HEK293 (cell line): ENCODE results near the gene HS3ST6.

Experiments used
- CTCF ChIA-PET: fragments of 350-600 bp; formaldehyde crosslinking; extraction: SDS; loops from one replicate; lab custom pipeline; 2021; ENCODE audit warnings: antibody characterized with exemption; lab: Yijun Ruan, JAX
- POLR2A ChIA-PET: fragments of 300-600 bp; formaldehyde crosslinking; extraction: SDS; loops from one replicate; lab custom pipeline; 2020; ENCODE audit warnings: antibody characterized with exemption, inconsistent platforms; lab: Yijun Ruan, JAX
- H3K27ac ChIP-seq: fragments of 200-500 bp; sonication (Bioruptor generic); 2 replicates; pipeline ENCODE4 v1.5.1; 2014; ENCODE audit warnings: low read depth, low read length, control low read depth, inconsistent platforms; ENCODE audit errors: extremely low read depth
- H3K36me3 ChIP-seq, 2 experiments: fragments of 200-500 bp in 1 of 2; sonication (Bioruptor generic) in 1 of 2; 1 replicate in 1 of 2; 2 replicates in 1 of 2; pipeline ENCODE4 v1.5.1; 2014 to 2017; ENCODE audit warnings: inconsistent platforms in 2 of 2, low read length in 2 of 2; ENCODE audit not compliant: control insufficient read depth in 2 of 2, insufficient read depth in 1 of 2
- H3K4me1 ChIP-seq: fragments of 200-500 bp; sonication (Bioruptor generic); 2 replicates; pipeline ENCODE4 v1.5.1; 2014; ENCODE audit warnings: mild to moderate bottlenecking, low read length, inconsistent platforms; ENCODE audit not compliant: control insufficient read depth, insufficient read depth
- H3K4me3 ChIP-seq: 2 replicates; pipeline ENCODE4 v1.5.1; 2011; ENCODE audit warnings: low read depth, mild to moderate bottlenecking, control low read depth, low read length, moderate library complexity
- H3K9me3 ChIP-seq: fragments of 200-500 bp; sonication (Bioruptor generic); 2 replicates; pipeline ENCODE4 v1.5.1; 2014; ENCODE audit warnings: low read depth, low read length, inconsistent platforms; ENCODE audit not compliant: control insufficient read depth, insufficient read depth
- BCL11B ChIP-seq: fragments of 450-650 bp; formaldehyde crosslinking; IDR thresholded peaks from 2 replicates; pipeline ENCODE4 v1.5.1; 2016; ENCODE audit warnings: low read depth, missing biosample characterization, missing genetic modification characterization
- OSR2 ChIP-seq: fragments of 450-650 bp; formaldehyde crosslinking; IDR thresholded peaks from 2 replicates; pipeline ENCODE4 v1.5.1; 2016; ENCODE audit warnings: missing biosample characterization, missing genetic modification characterization
- PATZ1 ChIP-seq: fragments of 450-650 bp; formaldehyde crosslinking; IDR thresholded peaks from 2 replicates; pipeline ENCODE4 v1.5.1; 2016; ENCODE audit warnings: missing biosample characterization, missing genetic modification characterization
- SP3 ChIP-seq: fragments of 450-650 bp; formaldehyde crosslinking; IDR thresholded peaks from 2 replicates; pipeline ENCODE4 v1.5.1; 2016; ENCODE audit warnings: missing biosample characterization, missing genetic modification characterization
- SP7 ChIP-seq: fragments of 450-650 bp; formaldehyde crosslinking; IDR thresholded peaks from 2 replicates; pipeline ENCODE4 v1.5.1; 2016; ENCODE audit warnings: missing biosample characterization, missing genetic modification characterization
- ZBTB17 ChIP-seq: fragments of 450-650 bp; formaldehyde crosslinking; IDR thresholded peaks from 2 replicates; pipeline ENCODE4 v1.5.1; 2016; ENCODE audit warnings: missing biosample characterization, missing genetic modification characterization
- ZFHX2 ChIP-seq: fragments of 450-650 bp; formaldehyde crosslinking; conservative IDR thresholded peaks from 2 replicates; pipeline ENCODE4 v1.5.1; 2016; ENCODE audit warnings: missing biosample characterization, missing genetic modification characterization
- ZNF184 ChIP-seq: fragments of 450-650 bp; IDR thresholded peaks from 2 replicates; pipeline ENCODE4 v1.5.1; 2018; ENCODE audit warnings: missing biosample characterization, mild to moderate bottlenecking, missing genetic modification characterization
- ZNF24 ChIP-seq: fragments of 450-650 bp; formaldehyde crosslinking; IDR thresholded peaks from 2 replicates; pipeline ENCODE4 v1.5.1; 2016; ENCODE audit warnings: missing biosample characterization, missing genetic modification characterization
- ZNF274 ChIP-seq, 2 experiments: fragments of 200-500 bp in 1 of 2; fragments of 450-650 bp in 1 of 2; sonication (Bioruptor generic) in 1 of 2; formaldehyde crosslinking in 1 of 2; IDR thresholded peaks; 2 replicates each; pipeline versions ENCODE4 v1.5.1 to v1.6.1; 2014 to 2016; ENCODE audit warnings: borderline replicate concordance in 1 of 2, inconsistent platforms in 1 of 2, low read length in 1 of 2, missing biosample characterization in 1 of 2, missing genetic modification characterization in 1 of 2
- ZNF37A ChIP-seq: fragments of 450-650 bp; IDR thresholded peaks from 2 replicates; pipeline ENCODE4 v1.5.1; 2018; ENCODE audit warnings: missing biosample characterization, missing genetic modification characterization
- ZNF629 ChIP-seq: fragments of 450-650 bp; formaldehyde crosslinking; IDR thresholded peaks from 2 replicates; pipeline ENCODE4 v1.5.1; 2017; ENCODE audit warnings: missing biosample characterization, missing genetic modification characterization
- ZNF639 ChIP-seq: fragments of 450-650 bp; formaldehyde crosslinking; IDR thresholded peaks from 2 replicates; pipeline ENCODE4 v1.5.1; 2016; ENCODE audit warnings: missing biosample characterization, missing genetic modification characterization
- ZNF660 ChIP-seq: fragments of 450-650 bp; IDR thresholded peaks from 2 replicates; pipeline ENCODE4 v1.5.1; 2018; ENCODE audit warnings: missing biosample characterization, mild to moderate bottlenecking, missing genetic modification characterization
- ZNF776 ChIP-seq: fragments of 450-650 bp; formaldehyde crosslinking; IDR thresholded peaks from 2 replicates; pipeline ENCODE4 v1.5.0; 2017; ENCODE audit warnings: missing biosample characterization, missing genetic modification characterization, borderline replicate concordance
- ZSCAN23 ChIP-seq: fragments of 450-650 bp; formaldehyde crosslinking; IDR thresholded peaks from 2 replicates; pipeline ENCODE4 v1.5.1; 2016; ENCODE audit warnings: missing biosample characterization, missing genetic modification characterization
- TF ChIP-seq, protein P1 (sequence below): fragments of 450-650 bp; formaldehyde crosslinking; IDR thresholded peaks from 2 replicates; pipeline ENCODE4 v1.5.1; 2016; ENCODE audit warnings: missing biosample characterization, missing genetic modification characterization
- TF ChIP-seq, protein P2 (sequence below): fragments of 450-650 bp; formaldehyde crosslinking; IDR thresholded peaks from 2 replicates; pipeline ENCODE4 v1.5.1; 2016; ENCODE audit warnings: missing biosample characterization, missing genetic modification characterization

The HS3ST6 gene

DNA sequence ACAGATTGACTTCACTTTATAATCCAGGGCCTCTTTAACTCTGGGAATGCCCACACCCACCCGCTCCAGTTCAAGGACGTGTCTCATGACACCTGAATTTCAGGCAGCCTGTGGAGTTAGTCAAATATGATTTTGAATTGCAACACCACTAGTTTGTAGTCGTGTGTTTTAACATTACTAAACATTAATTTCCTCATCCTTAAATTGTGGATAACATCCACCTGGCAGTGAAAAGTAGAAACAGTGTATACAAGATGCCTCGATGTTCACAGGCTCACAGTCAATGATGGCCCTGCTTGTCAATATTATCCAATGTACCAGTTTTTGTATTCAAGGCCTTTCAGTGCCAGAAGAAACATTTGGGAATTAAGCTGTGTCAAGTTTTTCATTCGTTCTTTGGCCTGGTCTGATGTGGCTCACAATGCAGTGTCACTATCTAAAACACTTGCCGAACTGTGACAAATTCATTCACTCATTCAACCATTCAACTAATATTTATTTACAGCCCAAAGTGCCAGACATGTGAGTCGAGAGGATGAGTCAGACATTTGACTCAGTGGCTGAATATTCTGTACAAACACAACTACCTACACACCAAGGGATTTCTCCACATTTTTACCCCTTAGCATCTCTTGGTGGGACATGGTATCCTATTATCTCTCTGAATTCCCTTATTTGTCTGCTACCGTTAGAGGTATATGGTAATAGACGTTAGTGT, 47.7 kb downstream of the HS3ST6 start:
- no peaks in the 10 kb centered on the region for H3K4me1 ChIP-seq
- ChIA-PET CTCF (interaction anchor here (0.6 to 3.3 kb wide), 2 partner anchors 53 to 558 kb away, joined by 3 to 11 read pairs; no protein-coding TSS in a partner anchor), POLR2A (interaction anchor here (0.7 to 1.0 kb wide), 2 partner anchors 285 to 546 kb away, joined by 3 to 5 read pairs; partner anchors contain the start of gene TRAF7)
- H3K36me3 ChIP-seq = no peaks in the 10 kb centered on the region
- H3K9me3 ChIP-seq = no peaks in the 10 kb centered on the region
- no peak overlapping the region for H3K27ac ChIP-seq
- H3K4me3 ChIP-seq = no peak overlapping the region
- TF ChIP-seq OSR2 = peak; percentile 42
- no peak for TF ChIP-seq ZNF274 (IDR thresholded peaks at IDR 0.05; ENCODE audit: low read length)
- no peak for TF ChIP-seq ZNF274 (tag by site-specific recombination; IDR thresholded peaks at IDR 0.05; ENCODE audit: borderline replicate concordance)
- TF ChIP-seq ZNF184 (tag by site-specific recombination) = peak; percentile 48; the same call in 1 of the 2 replicates
- TF ChIP-seq ZNF660 (tag by site-specific recombination) = peak; percentile 96
- peak; percentile 89 for TF ChIP-seq ZNF24 (tag by site-specific recombination)
- 0 out of 2 replicates have a peak, but pooled peaks have one; percentile 22 for TF ChIP-seq SP7 (tag by site-specific recombination)
- no peak for TF ChIP-seq PATZ1
- 0 out of 2 replicates have a peak, but pooled peaks have one; percentile 3 for TF ChIP-seq ZFHX2
- TF ChIP-seq ZNF639 = 0 out of 2 replicates have a peak, but pooled peaks have one; percentile 25
- no peak for TF ChIP-seq ZNF776 (tag by site-specific recombination)
- peak; percentile 31 for TF ChIP-seq ZBTB17 (tag by site-specific recombination)
- TF ChIP-seq ZNF37A (tag by site-specific recombination) = no peak
- TF ChIP-seq BCL11B (tag by site-specific recombination) = no peak
- no peak for TF ChIP-seq SP3 (tag by site-specific recombination)
- TF ChIP-seq, protein P1, sequence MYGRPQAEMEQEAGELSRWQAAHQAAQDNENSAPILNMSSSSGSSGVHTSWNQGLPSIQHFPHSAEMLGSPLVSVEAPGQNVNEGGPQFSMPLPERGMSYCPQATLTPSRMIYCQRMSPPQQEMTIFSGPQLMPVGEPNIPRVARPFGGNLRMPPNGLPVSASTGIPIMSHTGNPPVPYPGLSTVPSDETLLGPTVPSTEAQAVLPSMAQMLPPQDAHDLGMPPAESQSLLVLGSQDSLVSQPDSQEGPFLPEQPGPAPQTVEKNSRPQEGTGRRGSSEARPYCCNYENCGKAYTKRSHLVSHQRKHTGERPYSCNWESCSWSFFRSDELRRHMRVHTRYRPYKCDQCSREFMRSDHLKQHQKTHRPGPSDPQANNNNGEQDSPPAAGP (tag by site-specific recombination) = peak; percentile 61; the same call in 1 of the 2 replicates
- TF ChIP-seq ZSCAN23 (tag by site-specific recombination) = no peak
- peak; percentile 50 for TF ChIP-seq ZNF629 (tag by site-specific recombination)
- TF ChIP-seq, protein P2, sequence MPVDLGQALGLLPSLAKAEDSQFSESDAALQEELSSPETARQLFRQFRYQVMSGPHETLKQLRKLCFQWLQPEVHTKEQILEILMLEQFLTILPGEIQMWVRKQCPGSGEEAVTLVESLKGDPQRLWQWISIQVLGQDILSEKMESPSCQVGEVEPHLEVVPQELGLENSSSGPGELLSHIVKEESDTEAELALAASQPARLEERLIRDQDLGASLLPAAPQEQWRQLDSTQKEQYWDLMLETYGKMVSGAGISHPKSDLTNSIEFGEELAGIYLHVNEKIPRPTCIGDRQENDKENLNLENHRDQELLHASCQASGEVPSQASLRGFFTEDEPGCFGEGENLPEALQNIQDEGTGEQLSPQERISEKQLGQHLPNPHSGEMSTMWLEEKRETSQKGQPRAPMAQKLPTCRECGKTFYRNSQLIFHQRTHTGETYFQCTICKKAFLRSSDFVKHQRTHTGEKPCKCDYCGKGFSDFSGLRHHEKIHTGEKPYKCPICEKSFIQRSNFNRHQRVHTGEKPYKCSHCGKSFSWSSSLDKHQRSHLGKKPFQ (tag by site-specific recombination) = no peak
